Stimulated activated CD8-positive, alpha-beta memory T cell treated with anti-CD3 and anti-CD28 coated beads, Interleukin-15, amount 100 ng/mL, for 24 hours (primary cell): ENCODE measurements around the gene ANKRD33.

Source experiments
- DNase-seq: peaks from one replicate; pipeline ENCODE4 v3.0.0-alpha.2; 2020; ENCODE audit warnings: low read depth

ANKRD33 gene

GRCh38 chr12:51862947-51863346 lies 25.0 kb upstream of the ANKRD33 start:
- no peak for DNase-seq

- DNase-seq: no peak
These were observed 24.5 kb upstream of the ANKRD33 start for GRCh38 chr12:51863363-51863932.

GRCh38 chr12:51863933-51864832 lies 23.7 kb upstream of the ANKRD33 start:
- no peak for DNase-seq

- DNase-seq: no peak
These were observed 22.9 kb upstream of the ANKRD33 start for GRCh38 chr12:51864833-51865670.

GRCh38 chr12:51865757-51866270 lies 22.1 kb upstream of the ANKRD33 start:
- no peak for DNase-seq

- DNase-seq: no peak
These were observed 21.6 kb upstream of the ANKRD33 start for GRCh38 chr12:51866324-51866723.

GRCh38 chr12:51866762-51867161 lies 21.1 kb upstream of the ANKRD33 start:
- no peak for DNase-seq

- no peak for DNase-seq
These were observed 20.5 kb upstream of the ANKRD33 start for GRCh38 chr12:51867371-51867770.

- no peak for DNase-seq
These were observed 20.0 kb upstream of the ANKRD33 start for GRCh38 chr12:51867796-51868428.

GRCh38 chr12:51868821-51869495 lies 18.9 kb upstream of the ANKRD33 start:
- DNase-seq: no peak

GRCh38 chr12:51869496-51869865 lies 18.4 kb upstream of the ANKRD33 start:
- DNase-seq: no peak

- DNase-seq: no peak
These were observed 18.0 kb upstream of the ANKRD33 start for GRCh38 chr12:51869931-51870330.

GRCh38 chr12:51870504-51870903 lies 17.4 kb upstream of the ANKRD33 start:
- DNase-seq: no peak

- DNase-seq: no peak
These were observed 16.8 kb upstream of the ANKRD33 start for GRCh38 chr12:51871126-51871525.

GRCh38 chr12:51871918-51872688 lies 15.8 kb upstream of the ANKRD33 start:
- no peak for DNase-seq

GRCh38 chr12:51872689-51872981 lies 15.3 kb upstream of the ANKRD33 start:
- DNase-seq: no peak

GRCh38 chr12:51873251-51873994 lies 14.5 kb upstream of the ANKRD33 start:
- no peak for DNase-seq

GRCh38 chr12:51874000-51874399 lies 13.9 kb upstream of the ANKRD33 start:
- DNase-seq: no peak

- no peak for DNase-seq
These were observed 13.4 kb upstream of the ANKRD33 start for GRCh38 chr12:51874486-51874885.

- no peak for DNase-seq
These were observed 8.8 kb upstream of the ANKRD33 start for GRCh38 chr12:51879102-51879501.
